Left ventricle myocardium inferior (tissue), 1 donor: ENCODE data around the gene FAIM. TPM values are rescaled to one million over a fixed set of nuclear protein-coding genes. Genes with fewer than 3 reads are reported as not detected.
"Not testable (repeated sequence)": the region's sequence is repeated elsewhere in the genome, so short reads cannot be mapped to it uniquely, and the experiment has no call there.

ENCODE experiments used
- DNase-seq: peaks from one replicate; pipeline ENCODE4 v3.0.0-alpha.2; 2020
- H3K27ac ChIP-seq: fragments of 200-600 bp; replicated peaks from 2 replicates; pipeline ENCODE4 v1.8.0; 2021
- H3K27me3 ChIP-seq: fragments of 200-600 bp; 2 replicates; pipeline ENCODE4 v1.8.0; 2021; ENCODE audit warnings: low read depth
- H3K36me3 ChIP-seq: fragments of 200-600 bp; 2 replicates; pipeline ENCODE4 v1.8.0; 2021
- H3K4me1 ChIP-seq: fragments of 200-600 bp; 2 replicates; pipeline ENCODE4 v1.8.0; 2021
- H3K4me3 ChIP-seq: fragments of 200-600 bp; 2 replicates; pipeline ENCODE4 v1.8.0; 2021; ENCODE audit warnings: mild to moderate bottlenecking, moderate library complexity
- H3K9me3 ChIP-seq: fragments of 200-600 bp; replicated peaks from 2 replicates; pipeline ENCODE4 v1.8.0; 2021
- CTCF ChIP-seq: fragments of 200-600 bp; IDR thresholded peaks from 2 replicates; pipeline ENCODE4 v1.8.0; 2021; ENCODE audit warnings: antibody characterized with exemption, mild to moderate bottlenecking, borderline replicate concordance
- intact Hi-C: fragments of 100-400 bp; cut with micrococcal nuclease; formaldehyde crosslinking; loops from one replicate; pipeline ENCODE4 v1.11.0; 2022
- total RNA-seq: library from RNA; stranded (reverse); fragmentation: NEBNext Ultra II Directional; extraction: Animal tissue kit (Norgen Biotek cat#: 25700); gene quantifications from one replicate; pipeline ENCODE4 v1.2.1, GENCODE V29; 2021
- donor health status: DM: no; HTN: yes; CAD: no; lungs with severe emphysema.

Gene FAIM
- total RNA-seq, 1 donor from 2014 or later = 3.1 TPM

GRCh38 chr3:138675393-138675792, 66.8 kb downstream of the FAIM start:
- intact Hi-C loops = no loop called here
- no peak overlapping the region for H3K4me3 ChIP-seq
- peaks cover 25% of the 10 kb centered on the region for H3K9me3 ChIP-seq
- no peak for DNase-seq
- H3K4me1 ChIP-seq = peaks cover 20% of the 10 kb centered on the region
- no peak for TF ChIP-seq CTCF
- peaks cover 49% of the 10 kb centered on the region for H3K36me3 ChIP-seq
- H3K27ac ChIP-seq = no peak overlapping the region
- no peaks in the 10 kb centered on the region for H3K27me3 ChIP-seq

- Histone ChIP-seq H3K9me3 (peaks cover 25% of the 10 kb centered on the region), H3K36me3 (peaks cover 60% of the 10 kb centered on the region), H3K27me3 (no peaks in the 10 kb centered on the region), H3K4me1 (peaks cover 7% of the 10 kb centered on the region), H3K27ac (no peak overlapping the region), H3K4me3 (no peak overlapping the region)
- DNase-seq = no peak
- TF ChIP-seq CTCF = no peak
- intact Hi-C loops = no loop called here
Measured at GRCh38 chr3:138678086-138678485, 69.5 kb downstream of the FAIM start.

GRCh38 chr3:138678874-138679392, 70.4 kb downstream of the FAIM start:
- no peak overlapping the region for H3K4me3 ChIP-seq
- H3K27me3 ChIP-seq = no peaks in the 10 kb centered on the region
- no peak overlapping the region for H3K27ac ChIP-seq
- intact Hi-C loops = no loop called here
- peaks cover 64% of the 10 kb centered on the region for H3K36me3 ChIP-seq
- peaks cover 25% of the 10 kb centered on the region for H3K9me3 ChIP-seq
- peaks cover 4% of the 10 kb centered on the region for H3K4me1 ChIP-seq
- no peak for DNase-seq
- no peak for TF ChIP-seq CTCF

DNA sequence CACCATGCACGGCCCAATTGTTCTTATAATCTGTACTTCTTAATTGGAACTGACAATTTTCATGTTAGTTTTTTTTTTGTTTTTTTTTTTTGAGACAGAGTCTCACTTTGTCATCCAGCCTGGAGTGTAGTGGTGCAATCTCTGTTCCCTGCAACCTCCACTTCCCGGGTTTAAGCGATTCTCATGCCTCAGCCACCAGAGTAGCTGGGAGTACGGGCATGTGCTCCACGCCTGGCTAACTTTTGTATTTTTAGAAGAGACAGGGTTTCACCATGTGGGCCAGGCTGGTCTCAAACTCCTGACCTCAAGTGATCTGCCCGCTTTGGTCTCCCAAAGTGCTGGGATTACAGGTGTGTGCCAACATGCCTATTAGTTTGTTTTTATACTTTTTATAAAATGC, 72.4 kb downstream of the FAIM start:
- H3K27ac ChIP-seq = peak overlapping the region; percentile 44
- peaks cover 48% of the 10 kb centered on the region for H3K36me3 ChIP-seq
- peaks cover 11% of the 10 kb centered on the region for H3K9me3 ChIP-seq
- H3K27me3 ChIP-seq, DNase-seq, intact Hi-C loops, H3K4me1 ChIP-seq, H3K4me3 ChIP-seq: not testable (repeated sequence)

DNA sequence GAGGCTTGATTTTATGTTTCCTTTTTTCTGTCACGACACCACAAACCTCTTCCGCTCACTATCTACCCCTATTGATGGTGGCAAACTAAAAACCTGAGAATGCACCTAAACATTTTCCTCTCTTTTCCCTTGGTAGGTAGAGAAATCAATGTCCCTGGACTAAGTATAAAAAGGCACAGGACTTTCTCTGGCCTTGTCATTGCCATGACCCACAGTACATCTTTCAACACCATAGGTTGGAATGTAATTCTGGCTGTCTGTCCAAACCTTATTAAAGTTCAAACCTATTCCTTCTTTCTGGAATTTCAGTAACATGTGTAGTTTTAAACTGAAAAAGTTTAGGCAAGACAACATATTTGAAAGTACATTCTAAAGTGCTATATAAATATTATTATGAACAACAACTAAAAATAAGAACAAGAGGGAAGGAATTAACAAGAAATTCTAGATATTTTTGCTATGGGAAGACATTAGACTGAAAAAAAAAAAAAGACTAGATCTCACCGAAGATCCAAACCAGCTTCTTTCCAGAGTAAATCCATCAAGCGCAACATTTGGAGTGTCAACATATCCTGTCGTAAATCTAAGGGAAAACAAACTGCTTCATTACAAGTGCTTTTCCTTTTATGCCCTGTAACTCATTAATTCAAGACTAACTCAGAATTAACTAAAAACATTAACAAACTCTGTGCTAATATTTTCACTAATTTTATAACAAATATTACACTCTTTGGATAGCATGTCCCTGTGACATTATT, 73.1 kb downstream of the FAIM start:
- H3K27ac ChIP-seq = peak overlapping the region; percentile 44
- DNase-seq = no peak
- no peaks in the 10 kb centered on the region for H3K27me3 ChIP-seq
- H3K36me3 ChIP-seq = peaks cover 45% of the 10 kb centered on the region
- H3K4me3 ChIP-seq = no peak overlapping the region
- peaks cover 8% of the 10 kb centered on the region for H3K4me1 ChIP-seq
- TF ChIP-seq CTCF = no peak
- H3K9me3 ChIP-seq = peaks cover 4% of the 10 kb centered on the region
- intact Hi-C loops = no loop called here

GRCh38 chr3:138682648-138683047, 74.1 kb downstream of the FAIM start:
- Histone ChIP-seq H3K4me3 (no peak overlapping the region), H3K27me3 (no peaks in the 10 kb centered on the region), H3K4me1 (peaks cover 8% of the 10 kb centered on the region), H3K27ac (no peak overlapping the region), H3K36me3 (peaks cover 38% of the 10 kb centered on the region), H3K9me3 (no peaks in the 10 kb centered on the region)
- no peak for DNase-seq
- intact Hi-C loops = no loop called here
- no peak for TF ChIP-seq CTCF
